ENCODE data around the gene LYAR. TPM values are rescaled to one million over a fixed set of nuclear protein-coding genes. Genes with fewer than 3 reads are reported as not detected.

LYAR gene
- total and polyA plus RNA-seq, 2 experiments from 2014 or later: 44.0 to 105 TPM

- no peak for TF ChIP-seq REST (IDR thresholded peaks at IDR 0.05; ENCODE audit: unreplicated experiment)
These were observed 33.2 kb downstream of the LYAR start (continued) for GRCh38 chr4:4256799-4257198.

DNA sequence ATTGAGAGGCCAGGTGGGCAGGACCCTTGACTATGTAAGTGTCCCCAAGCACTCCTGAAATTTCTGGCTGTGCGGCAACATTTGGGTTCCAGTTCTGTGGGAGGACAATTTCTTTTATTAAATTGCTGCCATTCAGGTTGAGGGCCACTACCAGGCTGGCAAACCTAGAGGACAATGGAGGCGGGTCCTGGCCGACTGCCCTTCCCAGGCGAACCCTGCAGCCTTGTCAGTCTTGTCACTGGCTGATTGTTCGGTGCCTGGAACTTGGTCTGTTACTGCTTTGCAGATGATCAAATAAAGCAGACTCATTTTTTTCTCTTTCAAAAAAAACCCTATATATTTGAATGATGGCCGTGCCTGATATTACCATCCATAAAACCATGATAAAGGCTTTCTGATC lies 35.3 kb downstream of the LYAR start:
- H3K27me3 Mint-ChIP-seq (ENCODE audit: insufficient read depth, low read depth, poor library complexity): peaks cover 6% of the 10 kb centered on the region
- H3K9me2 ChIP-seq (ENCODE audit: insufficient read depth): no peaks in the 10 kb centered on the region
- no peak overlapping the region for H3K4me2 ChIP-seq
- no peaks in the 10 kb centered on the region for H3K36me3 Mint-ChIP-seq (ENCODE audit: low read depth)
- H3K27ac ChIP-seq (ENCODE audit: low read depth): no peak overlapping the region
- H3K4me3 Mint-ChIP-seq: no peak overlapping the region
- no peak for DNase-seq (ENCODE audit: low spot score)
- no peak overlapping the region for H3K27ac Mint-ChIP-seq
- H2AFZ ChIP-seq: no peak overlapping the region
- TF ChIP-seq STAT1 (IDR thresholded peaks at IDR 0.05; ENCODE audit: unreplicated experiment) (no peak), ZNF114 (CRISPR knock-in tag; IDR thresholded peaks at IDR 0.05) (no peak), POLR2AphosphoS5 (IDR thresholded peaks at IDR 0.05; ENCODE audit: low read depth) (no peak), REST (IDR thresholded peaks at IDR 0.05; ENCODE audit: unreplicated experiment) (no peak), JUNB (IDR thresholded peaks at IDR 0.05; ENCODE audit: unreplicated experiment) (no peak)
- H3K36me3 ChIP-seq (ENCODE audit: insufficient read depth): no peaks in the 10 kb centered on the region
- no peaks in the 10 kb centered on the region for H3K9me3 Mint-ChIP-seq
- H3K27me3 ChIP-seq (ENCODE audit: insufficient read depth): peaks cover 9% of the 10 kb centered on the region; the same call in 1 of the 2 replicates
- no peaks in the 10 kb centered on the region for H3F3A ChIP-seq (replicated peaks; ENCODE audit: low read depth)
- H3K4me3 ChIP-seq: no peak overlapping the region
- H4K20me1 ChIP-seq (replicated peaks; ENCODE audit: insufficient read depth): no peaks in the 10 kb centered on the region
- no peaks in the 10 kb centered on the region for H3K4me1 Mint-ChIP-seq
- no peak for ATAC-seq
- no peaks in the 10 kb centered on the region for H3K4me1 ChIP-seq (ENCODE audit: insufficient read depth)
- no peaks in the 10 kb centered on the region for H3K79me2 ChIP-seq (replicated peaks; ENCODE audit: insufficient read depth)

DNA sequence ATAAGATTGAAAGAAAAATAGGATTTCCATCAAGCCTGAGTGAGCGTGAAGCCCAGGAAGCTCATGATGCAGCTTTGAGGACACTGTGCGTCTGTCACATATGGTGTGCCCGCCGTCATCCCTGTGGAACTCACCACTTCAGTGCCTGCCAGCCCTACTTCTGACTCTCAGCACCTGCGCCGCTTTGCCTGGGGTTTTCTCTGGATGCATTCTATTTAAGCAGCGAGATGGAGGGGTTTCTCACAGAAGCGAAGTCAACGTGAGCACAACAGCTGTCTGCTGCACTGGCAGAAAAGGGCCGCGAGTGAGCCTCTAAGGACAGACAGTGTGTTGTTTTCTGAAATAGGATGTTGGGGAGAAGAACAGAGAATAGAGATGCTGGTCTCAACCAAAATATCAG lies 35.8 kb downstream of the LYAR start:
- no peak overlapping the region for H2AFZ ChIP-seq
- Mint-ChIP-seq H3K27me3 (ENCODE audit: insufficient read depth, low read depth, poor library complexity) (peaks cover 6% of the 10 kb centered on the region), H3K4me1 (peaks cover 1% of the 10 kb centered on the region; the same call in 2 of the 3 replicates), H3K27ac (no peak overlapping the region), H3K36me3 (ENCODE audit: low read depth) (no peaks in the 10 kb centered on the region), H3K4me3 (no peak overlapping the region), H3K9me3 (no peaks in the 10 kb centered on the region)
- H3K4me2 ChIP-seq: no peak overlapping the region
- no peaks in the 10 kb centered on the region for H3K79me2 ChIP-seq (replicated peaks; ENCODE audit: insufficient read depth)
- no peak for DNase-seq (ENCODE audit: low spot score)
- no peak overlapping the region for H3K27ac ChIP-seq (ENCODE audit: low read depth)
- no peaks in the 10 kb centered on the region for H4K20me1 ChIP-seq (replicated peaks; ENCODE audit: insufficient read depth)
- no peaks in the 10 kb centered on the region for H3K9me2 ChIP-seq (ENCODE audit: insufficient read depth)
- peaks cover 9% of the 10 kb centered on the region; the same call in 1 of the 2 replicates for H3K27me3 ChIP-seq (ENCODE audit: insufficient read depth)
- peaks cover 1% of the 10 kb centered on the region; the same call in 1 of the 2 replicates for H3K4me1 ChIP-seq (ENCODE audit: insufficient read depth)
- H3K36me3 ChIP-seq (ENCODE audit: insufficient read depth): no peaks in the 10 kb centered on the region
- H3K4me3 ChIP-seq: no peak overlapping the region
- H3F3A ChIP-seq (replicated peaks; ENCODE audit: low read depth): no peaks in the 10 kb centered on the region
- no peak for ATAC-seq
- no peak for TF ChIP-seq CREB1 (CRISPR knock-in tag; IDR thresholded peaks at IDR 0.05; ENCODE audit: low read depth)
- TF ChIP-seq ZNF114 (CRISPR knock-in tag; IDR thresholded peaks at IDR 0.05): no peak
- no peak for TF ChIP-seq ZNF331 (CRISPR knock-in tag; IDR thresholded peaks at IDR 0.05; ENCODE audit: low read depth)
- TF ChIP-seq CTCF (conservative IDR thresholded peaks at IDR 0.05; ENCODE audit: low read depth in 2 of 2): no peak
- TF ChIP-seq POLR2AphosphoS5 (IDR thresholded peaks at IDR 0.05; ENCODE audit: low read depth): no peak
- TF ChIP-seq, protein P1, sequence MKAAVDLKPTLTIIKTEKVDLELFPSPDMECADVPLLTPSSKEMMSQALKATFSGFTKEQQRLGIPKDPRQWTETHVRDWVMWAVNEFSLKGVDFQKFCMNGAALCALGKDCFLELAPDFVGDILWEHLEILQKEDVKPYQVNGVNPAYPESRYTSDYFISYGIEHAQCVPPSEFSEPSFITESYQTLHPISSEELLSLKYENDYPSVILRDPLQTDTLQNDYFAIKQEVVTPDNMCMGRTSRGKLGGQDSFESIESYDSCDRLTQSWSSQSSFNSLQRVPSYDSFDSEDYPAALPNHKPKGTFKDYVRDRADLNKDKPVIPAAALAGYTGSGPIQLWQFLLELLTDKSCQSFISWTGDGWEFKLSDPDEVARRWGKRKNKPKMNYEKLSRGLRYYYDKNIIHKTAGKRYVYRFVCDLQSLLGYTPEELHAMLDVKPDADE (IDR thresholded peaks at IDR 0.05): no peak

Measured in GM23338 (cell line).